ENCODE results near the gene GPA33.

The GPA33 gene

GRCh38 chr1:167118188-167118587 lies 28.0 kb upstream of the GPA33 start:
- no peak for ATAC-seq
- TF ChIP-seq ZC3H10 (CRISPR knock-in tag; IDR thresholded peaks at IDR 0.05) (no peak), ZFP30 (CRISPR knock-in tag; IDR thresholded peaks at IDR 0.05) (no peak), RARB (CRISPR knock-in tag; IDR thresholded peaks at IDR 0.05) (no peak), SNAI2 (CRISPR knock-in tag; IDR thresholded peaks at IDR 0.05) (no peak), ZNF565 (CRISPR knock-in tag; conservative IDR thresholded peaks at IDR 0.05; ENCODE audit: low read depth) (no peak), ESRRG (CRISPR knock-in tag; IDR thresholded peaks at IDR 0.05) (no peak), CSDC2 (CRISPR knock-in tag; IDR thresholded peaks at IDR 0.05) (no peak), OSR1 (CRISPR knock-in tag; IDR thresholded peaks at IDR 0.05) (no peak), TSHZ2 (CRISPR knock-in tag; IDR thresholded peaks at IDR 0.05) (no peak), ZFP3 (CRISPR knock-in tag; IDR thresholded peaks at IDR 0.05) (no peak), PPARA (CRISPR knock-in tag; IDR thresholded peaks at IDR 0.05; ENCODE audit: borderline replicate concordance) (no peak), TOX (CRISPR knock-in tag; IDR thresholded peaks at IDR 0.05; ENCODE audit: borderline replicate concordance) (no peak), GLIS3 (CRISPR knock-in tag; IDR thresholded peaks at IDR 0.05) (no peak), ISL1 (CRISPR knock-in tag; IDR thresholded peaks at IDR 0.05) (no peak), POU6F1 (CRISPR knock-in tag; IDR thresholded peaks at IDR 0.05; ENCODE audit: borderline replicate concordance, low read depth) (no peak)
- TF ChIP-seq, protein P1, sequence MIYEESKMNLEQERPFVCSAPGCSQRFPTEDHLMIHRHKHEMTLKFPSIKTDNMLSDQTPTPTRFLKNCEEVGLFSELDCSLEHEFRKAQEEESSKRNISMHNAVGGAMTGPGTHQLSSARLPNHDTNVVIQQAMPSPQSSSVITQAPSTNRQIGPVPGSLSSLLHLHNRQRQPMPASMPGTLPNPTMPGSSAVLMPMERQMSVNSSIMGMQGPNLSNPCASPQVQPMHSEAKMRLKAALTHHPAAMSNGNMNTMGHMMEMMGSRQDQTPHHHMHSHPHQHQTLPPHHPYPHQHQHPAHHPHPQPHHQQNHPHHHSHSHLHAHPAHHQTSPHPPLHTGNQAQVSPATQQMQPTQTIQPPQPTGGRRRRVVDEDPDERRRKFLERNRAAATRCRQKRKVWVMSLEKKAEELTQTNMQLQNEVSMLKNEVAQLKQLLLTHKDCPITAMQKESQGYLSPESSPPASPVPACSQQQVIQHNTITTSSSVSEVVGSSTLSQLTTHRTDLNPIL (CRISPR knock-in tag; IDR thresholded peaks at IDR 0.05; ENCODE audit: low read depth) = no peak
- TF ChIP-seq, protein P2, sequence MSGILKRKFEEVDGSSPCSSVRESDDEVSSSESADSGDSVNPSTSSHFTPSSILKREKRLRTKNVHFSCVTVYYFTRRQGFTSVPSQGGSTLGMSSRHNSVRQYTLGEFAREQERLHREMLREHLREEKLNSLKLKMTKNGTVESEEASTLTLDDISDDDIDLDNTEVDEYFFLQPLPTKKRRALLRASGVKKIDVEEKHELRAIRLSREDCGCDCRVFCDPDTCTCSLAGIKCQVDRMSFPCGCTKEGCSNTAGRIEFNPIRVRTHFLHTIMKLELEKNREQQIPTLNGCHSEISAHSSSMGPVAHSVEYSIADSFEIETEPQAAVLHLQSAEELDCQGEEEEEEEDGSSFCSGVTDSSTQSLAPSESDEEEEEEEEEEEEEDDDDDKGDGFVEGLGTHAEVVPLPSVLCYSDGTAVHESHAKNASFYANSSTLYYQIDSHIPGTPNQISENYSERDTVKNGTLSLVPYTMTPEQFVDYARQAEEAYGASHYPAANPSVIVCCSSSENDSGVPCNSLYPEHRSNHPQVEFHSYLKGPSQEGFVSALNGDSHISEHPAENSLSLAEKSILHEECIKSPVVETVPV (CRISPR knock-in tag; IDR thresholded peaks at IDR 0.05) = no peak

DNA sequence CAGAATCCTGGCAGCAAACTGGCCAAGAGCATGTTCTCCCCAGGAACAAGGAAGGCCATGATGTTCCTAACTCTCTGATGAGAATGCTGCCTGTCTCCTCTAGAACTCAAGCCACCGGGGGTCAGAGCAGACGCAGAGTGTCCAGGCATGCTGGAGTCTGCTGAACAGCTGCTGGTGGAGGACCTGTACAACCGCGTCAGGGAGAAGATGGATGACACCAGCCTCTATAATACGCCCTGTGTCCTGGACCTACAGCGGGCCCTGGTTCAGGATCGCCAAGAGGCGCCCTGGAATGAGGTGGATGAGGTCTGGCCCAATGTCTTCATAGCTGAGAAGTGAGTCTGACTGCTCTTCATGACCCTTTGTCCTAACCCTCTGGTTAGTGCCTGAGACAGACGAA lies 27.0 kb upstream of the GPA33 start:
- no peak for TF ChIP-seq CSDC2 (CRISPR knock-in tag; IDR thresholded peaks at IDR 0.05)
- TF ChIP-seq ARNTL (CRISPR knock-in tag; IDR thresholded peaks at IDR 0.05; ENCODE audit: borderline replicate concordance, low read depth) = no peak
- TF ChIP-seq POU6F1 (CRISPR knock-in tag; IDR thresholded peaks at IDR 0.05; ENCODE audit: borderline replicate concordance, low read depth) = no peak
- no peak for ATAC-seq

GRCh38 chr1:167116174-167116573 lies 26.0 kb upstream of the GPA33 start:
- no peak for ATAC-seq
- TF ChIP-seq ISL1 (CRISPR knock-in tag; IDR thresholded peaks at IDR 0.05) (no peak), TCF4 (CRISPR knock-in tag; IDR thresholded peaks at IDR 0.05; ENCODE audit: borderline replicate concordance) (no peak), ZNF565 (CRISPR knock-in tag; conservative IDR thresholded peaks at IDR 0.05; ENCODE audit: low read depth) (no peak)

GRCh38 chr1:167115655-167116054 lies 25.5 kb upstream of the GPA33 start:
- no peak for ATAC-seq
- TF ChIP-seq ISL1 (CRISPR knock-in tag; IDR thresholded peaks at IDR 0.05) (no peak), GLIS3 (CRISPR knock-in tag; IDR thresholded peaks at IDR 0.05) (no peak), ZC3H10 (CRISPR knock-in tag; IDR thresholded peaks at IDR 0.05) (no peak), ZFP30 (CRISPR knock-in tag; IDR thresholded peaks at IDR 0.05) (no peak), ARNTL (CRISPR knock-in tag; IDR thresholded peaks at IDR 0.05; ENCODE audit: borderline replicate concordance, low read depth) (no peak), BACH2 (CRISPR knock-in tag; IDR thresholded peaks at IDR 0.05; ENCODE audit: borderline replicate concordance) (no peak), ZNF565 (CRISPR knock-in tag; conservative IDR thresholded peaks at IDR 0.05; ENCODE audit: low read depth) (no peak), ZNF70 (CRISPR knock-in tag; IDR thresholded peaks at IDR 0.05) (no peak)
